ENCODE data around the gene SATB2. TPM values are rescaled to one million over a fixed set of nuclear protein-coding genes. Genes with fewer than 3 reads are reported as not detected.

Gene SATB2
- total RNA-seq, 1 donor from 2014 or later: 1.1 TPM

- intact Hi-C loops (cut with DNase I): no loop called here
- ATAC-seq: no peak
Measured at GRCh38 chr2:199456383-199457146, 1.2 kb downstream of the SATB2 start.

GRCh38 chr2:199455545-199456382, 2.0 kb downstream of the SATB2 start:
- ATAC-seq: no peak
- intact Hi-C loops (cut with DNase I): no loop called here
- peak; percentile 58 for DNase-seq (ENCODE audit: missing footprints)

More at GRCh38 chr2:199456383-199457146, 1.2 kb downstream of the SATB2 start:
- DNase-seq (ENCODE audit: missing footprints): peak; percentile 61

GRCh38 chr2:199455210-199455544, 2.6 kb downstream of the SATB2 start:
- DNase-seq (ENCODE audit: missing footprints) (no peak), ATAC-seq (no peak)
- intact Hi-C loops (cut with DNase I): no loop called here

GRCh38 chr2:199452991-199453379, 4.8 kb downstream of the SATB2 start:
- intact Hi-C loops (cut with DNase I): no loop called here
- DNase-seq (ENCODE audit: missing footprints): no peak

GRCh38 chr2:199452260-199452990, 5.3 kb downstream of the SATB2 start:
- ATAC-seq: no peak
- intact Hi-C loops (cut with DNase I): no loop called here
- DNase-seq (ENCODE audit: missing footprints): no peak

More at GRCh38 chr2:199452991-199453379, 4.8 kb downstream of the SATB2 start:
- ATAC-seq: no peak

GRCh38 chr2:199449956-199450355, 7.8 kb downstream of the SATB2 start:
- ATAC-seq (no peak), DNase-seq (ENCODE audit: missing footprints) (no peak)
- intact Hi-C loops (cut with DNase I): no loop called here

- no peak for ATAC-seq
Measured at GRCh38 chr2:199449455-199449854, 8.3 kb downstream of the SATB2 start.

GRCh38 chr2:199446996-199447576, 10.7 kb downstream of the SATB2 start:
- DNase-seq (ENCODE audit: missing footprints) (no peak), ATAC-seq (no peak)
- intact Hi-C loops (cut with DNase I): no loop called here

More at GRCh38 chr2:199449455-199449854, 8.3 kb downstream of the SATB2 start:
- intact Hi-C loops (cut with DNase I): no loop called here
- DNase-seq (ENCODE audit: missing footprints): no peak

- intact Hi-C loops (cut with DNase I): no loop called here
- DNase-seq (ENCODE audit: missing footprints) (no peak), ATAC-seq (no peak)
Measured at GRCh38 chr2:199444749-199445148, 13.0 kb downstream of the SATB2 start.

- DNase-seq (ENCODE audit: missing footprints) (no peak), ATAC-seq (no peak)
- intact Hi-C loops (cut with DNase I): no loop called here
Measured at GRCh38 chr2:199443589-199444130, 14.1 kb downstream of the SATB2 start.

GRCh38 chr2:199442173-199442572, 15.6 kb downstream of the SATB2 start:
- ATAC-seq: no peak
- no peak for DNase-seq (ENCODE audit: missing footprints)
- intact Hi-C loops (cut with DNase I): no loop called here

GRCh38 chr2:199441759-199442158, 16.0 kb downstream of the SATB2 start:
- no peak for DNase-seq (ENCODE audit: missing footprints)
- ATAC-seq: no peak
- intact Hi-C loops (cut with DNase I): no loop called here

- ATAC-seq (no peak), DNase-seq (ENCODE audit: missing footprints) (no peak)
- intact Hi-C loops (cut with DNase I): no loop called here
Measured at GRCh38 chr2:199440118-199440517, 17.6 kb downstream of the SATB2 start.

- ATAC-seq (no peak), DNase-seq (ENCODE audit: missing footprints) (no peak)
- intact Hi-C loops (cut with DNase I): no loop called here
Measured at GRCh38 chr2:199439542-199439941, 18.2 kb downstream of the SATB2 start.

GRCh38 chr2:199439066-199439465, 18.7 kb downstream of the SATB2 start:
- ATAC-seq (no peak), DNase-seq (ENCODE audit: missing footprints) (no peak)
- intact Hi-C loops (cut with DNase I): no loop called here

GRCh38 chr2:199434555-199434954, 23.2 kb downstream of the SATB2 start:
- ATAC-seq (no peak), DNase-seq (ENCODE audit: missing footprints) (no peak)
- intact Hi-C loops (cut with DNase I): no loop called here

- ATAC-seq (no peak), DNase-seq (ENCODE audit: missing footprints) (no peak)
Measured at GRCh38 chr2:199433204-199433832, 24.4 kb downstream of the SATB2 start.

GRCh38 chr2:199431746-199432213, 26.0 kb downstream of the SATB2 start:
- intact Hi-C loops (cut with DNase I): no loop called here
- ATAC-seq (no peak), DNase-seq (ENCODE audit: missing footprints) (no peak)

More at GRCh38 chr2:199433204-199433832, 24.4 kb downstream of the SATB2 start:
- intact Hi-C loops (cut with DNase I): no loop called here
